ENCODE data around the gene PTPRT. TPM values are rescaled to one million over a fixed set of nuclear protein-coding genes. Genes with fewer than 3 reads are reported as not detected.

The PTPRT gene
- total and polyA plus RNA-seq, 12 donors = 0.05 to 0.34 (median 0.16) TPM; not detected in 1

DNA sequence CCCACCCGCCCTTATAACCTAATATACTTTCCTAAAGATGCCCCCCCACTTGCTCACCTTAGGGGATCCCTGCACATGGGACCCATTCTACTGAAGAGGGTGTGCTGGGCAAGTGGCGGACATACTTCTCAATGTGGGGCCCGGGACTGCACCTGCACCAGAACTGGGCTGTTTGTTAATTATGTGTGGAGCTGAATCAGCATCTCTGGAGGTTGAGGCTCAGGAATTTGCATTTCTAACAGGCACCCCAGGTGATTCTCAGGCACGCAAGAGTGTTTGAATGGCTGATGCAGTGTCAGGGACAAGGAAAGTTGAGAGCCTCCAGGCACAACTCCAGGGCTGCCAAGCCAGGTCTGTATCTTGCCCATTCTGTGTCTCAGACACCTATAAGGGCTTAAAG lies 8.9 kb upstream of the PTPRT start:
- Histone ChIP-seq H3K4me1 (replicated peaks in 1 of 2) (no peaks in the 10 kb centered on the region), H3K9me3 (replicated peaks in 1 of 3) (no peaks in the 10 kb centered on the region), H3K27ac (no peak overlapping the region), H3K27me3 (no peaks in the 10 kb centered on the region), H3K36me3 (replicated peaks in 1 of 2) (no peaks in the 10 kb centered on the region), H3K4me3 (no peak overlapping the region)
- DNase-seq = no peak
- 63 to 78% (median 67%) methylated on average over 4 of the region's 4 CpGs for WGBS, 4 donors
- TF ChIP-seq, protein P1, sequence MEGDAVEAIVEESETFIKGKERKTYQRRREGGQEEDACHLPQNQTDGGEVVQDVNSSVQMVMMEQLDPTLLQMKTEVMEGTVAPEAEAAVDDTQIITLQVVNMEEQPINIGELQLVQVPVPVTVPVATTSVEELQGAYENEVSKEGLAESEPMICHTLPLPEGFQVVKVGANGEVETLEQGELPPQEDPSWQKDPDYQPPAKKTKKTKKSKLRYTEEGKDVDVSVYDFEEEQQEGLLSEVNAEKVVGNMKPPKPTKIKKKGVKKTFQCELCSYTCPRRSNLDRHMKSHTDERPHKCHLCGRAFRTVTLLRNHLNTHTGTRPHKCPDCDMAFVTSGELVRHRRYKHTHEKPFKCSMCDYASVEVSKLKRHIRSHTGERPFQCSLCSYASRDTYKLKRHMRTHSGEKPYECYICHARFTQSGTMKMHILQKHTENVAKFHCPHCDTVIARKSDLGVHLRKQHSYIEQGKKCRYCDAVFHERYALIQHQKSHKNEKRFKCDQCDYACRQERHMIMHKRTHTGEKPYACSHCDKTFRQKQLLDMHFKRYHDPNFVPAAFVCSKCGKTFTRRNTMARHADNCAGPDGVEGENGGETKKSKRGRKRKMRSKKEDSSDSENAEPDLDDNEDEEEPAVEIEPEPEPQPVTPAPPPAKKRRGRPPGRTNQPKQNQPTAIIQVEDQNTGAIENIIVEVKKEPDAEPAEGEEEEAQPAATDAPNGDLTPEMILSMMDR (IDR thresholded peaks at IDR 0.05) = no peak
- TF ChIP-seq POLR2A (IDR thresholded peaks at IDR 0.05) = no peak
- intact Hi-C loops (cut with DNase I) = no loop called here

DNA sequence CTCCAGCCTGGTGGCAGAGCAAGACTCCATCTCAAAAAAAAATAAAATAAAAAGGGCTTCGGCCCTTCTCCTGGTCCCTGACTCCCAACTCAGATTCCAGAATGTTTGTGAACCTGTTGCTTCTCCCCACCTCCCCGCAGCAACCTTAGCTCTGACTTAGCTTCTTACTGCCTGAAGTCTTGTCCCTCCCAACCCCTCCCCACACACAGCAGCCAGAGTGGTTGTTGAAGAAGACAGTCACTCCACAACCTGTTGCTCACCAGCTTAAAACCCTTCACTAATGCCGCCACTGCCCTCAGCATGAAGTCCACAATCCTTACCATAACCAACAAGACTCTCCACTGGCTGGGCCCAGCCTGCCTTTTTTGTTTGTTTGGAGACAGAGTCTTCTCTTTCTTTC lies 6.5 kb upstream of the PTPRT start:
- no peak for DNase-seq
- intact Hi-C loops (cut with DNase I) = no loop called here
- Histone ChIP-seq H3K27ac (no peak overlapping the region), H3K36me3 (replicated peaks in 1 of 2) (no peaks in the 10 kb centered on the region), H3K4me1 (replicated peaks in 1 of 2) (no peaks in the 10 kb centered on the region), H3K9me3 (replicated peaks in 1 of 3) (no peaks in the 10 kb centered on the region), H3K27me3 (peaks cover 6% of the 10 kb centered on the region), H3K4me3 (no peak overlapping the region)
- no peak for TF ChIP-seq POLR2A (IDR thresholded peaks at IDR 0.05)
- TF ChIP-seq, protein P1 (IDR thresholded peaks at IDR 0.05) = no peak
- WGBS, 4 donors = 76 to 92% (median 87%) methylated on average over 3 of the region's 3 CpGs

DNA sequence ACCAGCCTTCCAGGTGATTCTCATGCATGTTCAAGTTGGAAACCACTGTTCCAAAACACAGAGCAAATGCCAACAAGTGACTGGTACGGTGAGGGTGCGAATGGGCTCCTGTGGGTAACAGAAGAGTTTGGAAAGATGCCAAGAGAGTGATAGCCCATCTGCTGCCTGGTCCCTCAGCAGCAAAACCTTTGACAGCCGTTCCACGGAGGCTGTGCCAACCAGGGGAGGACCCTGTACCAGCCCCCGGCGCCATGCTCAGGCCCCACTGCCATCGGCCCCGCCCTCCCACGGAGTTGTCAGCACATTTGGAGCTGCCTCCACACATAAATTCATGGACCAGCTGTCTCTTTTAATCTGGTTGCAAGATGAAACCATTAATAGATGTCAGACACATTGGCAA lies 4.4 kb upstream of the PTPRT start:
- no peaks in the 10 kb centered on the region for H3K4me1 ChIP-seq (replicated peaks in 1 of 2)
- no peaks in the 10 kb centered on the region for H3K36me3 ChIP-seq (replicated peaks in 1 of 2)
- intact Hi-C loops (cut with DNase I) = no loop called here
- no peak for DNase-seq
- WGBS, 4 donors = 77 to 91% (median 83%) methylated on average over 6 to 9 of the region's 9 CpGs
- H3K4me3 ChIP-seq = no peak overlapping the region
- no peaks in the 10 kb centered on the region for H3K9me3 ChIP-seq (replicated peaks in 1 of 3)
- H3K27ac ChIP-seq = no peak overlapping the region
- TF ChIP-seq, protein P1 (IDR thresholded peaks at IDR 0.05) = no peak
- TF ChIP-seq POLR2A (IDR thresholded peaks at IDR 0.05) = no peak
- H3K27me3 ChIP-seq = peaks cover 21% of the 10 kb centered on the region

DNA sequence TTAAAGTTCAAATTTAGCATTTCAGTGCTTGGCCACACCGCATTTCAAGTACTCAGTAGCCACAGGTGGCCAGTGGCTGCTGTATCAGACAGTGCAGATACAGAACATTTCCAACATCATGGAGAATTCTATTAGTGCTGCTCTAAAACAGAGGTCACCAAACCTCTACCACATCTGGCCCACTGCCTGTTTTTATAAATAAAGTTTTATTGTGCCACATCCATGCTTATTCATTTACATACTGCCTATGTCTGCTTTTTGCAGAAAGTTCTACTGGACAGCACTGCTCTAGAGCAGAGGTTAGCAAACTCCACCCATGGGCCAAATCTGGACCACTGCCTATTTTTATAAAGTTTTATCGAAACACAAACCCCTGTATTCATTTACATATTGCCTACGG lies 3.7 kb upstream of the PTPRT start:
- WGBS, 4 donors = 78 to 91% (median 86%) methylated on average over 2 to 3 of the region's 3 CpGs
- no peaks in the 10 kb centered on the region for H3K9me3 ChIP-seq (replicated peaks in 1 of 3)
- H3K4me3 ChIP-seq = no peak overlapping the region
- no peaks in the 10 kb centered on the region for H3K4me1 ChIP-seq (replicated peaks in 1 of 2)
- intact Hi-C loops (cut with DNase I) = no loop called here
- TF ChIP-seq POLR2A (IDR thresholded peaks at IDR 0.05) = no peak
- TF ChIP-seq, protein P1 (IDR thresholded peaks at IDR 0.05) = no peak
- H3K27me3 ChIP-seq = peaks cover 28% of the 10 kb centered on the region
- H3K36me3 ChIP-seq (replicated peaks in 1 of 2) = no peaks in the 10 kb centered on the region
- DNase-seq = no peak
- no peak overlapping the region for H3K27ac ChIP-seq
